H9 (cell line): Measurements from ENCODE around the gene PLSCR5. TPM values are rescaled to one million over a fixed set of nuclear protein-coding genes. Genes with fewer than 3 reads are reported as not detected.

Source experiments
- DNase-seq: peaks from one replicate; pipeline ENCODE4 v3.0.0-alpha.2; 2017
- H2AFZ ChIP-seq: one replicate; pipeline ENCODE4 v1.6.1; 2013; ENCODE audit warnings: mild to moderate bottlenecking, low read length, control low read depth, moderate library complexity
- H2AK5ac ChIP-seq: 2 replicates; pipeline ENCODE4 v1.6.1; 2013; ENCODE audit warnings: low read length, control low read depth, mixed read lengths; ENCODE audit not compliant: insufficient read length
- H2BK120ac ChIP-seq: one replicate; pipeline ENCODE4 v1.6.1; 2013; ENCODE audit warnings: low read depth, mild to moderate bottlenecking, low read length, control low read depth, inconsistent platforms; ENCODE audit not compliant: poor library complexity, severe bottlenecking
- H2BK12ac ChIP-seq: 2 replicates; pipeline ENCODE4 v1.6.1; 2013; ENCODE audit warnings: low read length, control low read depth, mixed read lengths, low read depth; ENCODE audit not compliant: insufficient read length
- H2BK15ac ChIP-seq: 2 replicates; pipeline ENCODE4 v1.6.1; 2013; ENCODE audit warnings: low read depth, low read length, control low read depth
- H2BK20ac ChIP-seq: one replicate; pipeline ENCODE4 v1.6.1; 2013; ENCODE audit warnings: low read depth, mild to moderate bottlenecking, low read length, control low read depth, inconsistent platforms; ENCODE audit not compliant: poor library complexity, severe bottlenecking
- H2BK5ac ChIP-seq: 2 replicates; pipeline ENCODE4 v1.6.1; 2013; ENCODE audit warnings: low read length, control low read depth, mixed read lengths; ENCODE audit not compliant: insufficient read length
- H3K14ac ChIP-seq: 2 replicates; pipeline ENCODE4 v1.6.1; 2013; ENCODE audit warnings: low read length, control low read depth; ENCODE audit not compliant: insufficient read depth
- H3K18ac ChIP-seq: 2 replicates; pipeline ENCODE4 v1.6.1; 2013; ENCODE audit warnings: low read depth, mild to moderate bottlenecking, mixed read lengths, low read length, control low read depth; ENCODE audit not compliant: insufficient read length
- H3K23ac ChIP-seq: 2 replicates; pipeline ENCODE4 v1.6.1; 2013; ENCODE audit warnings: low read length, control low read depth, mixed read lengths, low read depth; ENCODE audit not compliant: insufficient read length
- H3K23me2 ChIP-seq: 2 replicates; pipeline ENCODE4 v1.6.1; 2013; ENCODE audit warnings: low read depth, mild to moderate bottlenecking, mixed read lengths, low read length, control low read depth; ENCODE audit not compliant: insufficient read length, poor library complexity, severe bottlenecking
- H3K27ac ChIP-seq: 2 replicates; pipeline ENCODE4 v1.5.1; 2013; ENCODE audit warnings: low read length, control low read depth, mixed read lengths, low read depth; ENCODE audit not compliant: insufficient read length
- H3K27me3 ChIP-seq: 2 replicates; pipeline ENCODE4 v1.6.1; 2013; ENCODE audit warnings: low read length, control low read depth, inconsistent platforms; ENCODE audit not compliant: insufficient read depth
- H3K4ac ChIP-seq: 2 replicates; pipeline ENCODE4 v1.6.1; 2013; ENCODE audit warnings: low read depth, mild to moderate bottlenecking, control low read depth, inconsistent platforms, low read length, moderate library complexity
- H3K4me1 ChIP-seq: 2 replicates; pipeline ENCODE4 v1.6.1; 2013; ENCODE audit warnings: low read length, control low read depth, inconsistent platforms; ENCODE audit not compliant: insufficient read depth
- H3K4me2 ChIP-seq: 2 replicates; pipeline ENCODE4 v1.6.1; 2013; ENCODE audit warnings: low read length, control low read depth, mixed read lengths; ENCODE audit not compliant: insufficient read length, insufficient read depth
- H3K56ac ChIP-seq: 2 replicates; pipeline ENCODE4 v1.6.1; 2013; ENCODE audit warnings: low read depth, mild to moderate bottlenecking, mixed read lengths, low read length, control low read depth; ENCODE audit not compliant: insufficient read length
- H3K79me1 ChIP-seq: 2 replicates; pipeline ENCODE4 v1.6.1; 2013; ENCODE audit warnings: low read depth, mild to moderate bottlenecking, moderate library complexity, low read length, control low read depth, inconsistent platforms; ENCODE audit not compliant: insufficient read depth, poor library complexity, severe bottlenecking
- H3K79me2 ChIP-seq: 2 replicates; pipeline ENCODE4 v1.6.1; 2013; ENCODE audit warnings: low read length, control low read depth, inconsistent platforms; ENCODE audit not compliant: insufficient read depth
- H3K9ac ChIP-seq: 2 replicates; pipeline ENCODE4 v1.6.1; 2013; ENCODE audit warnings: low read length, control low read depth, mixed read lengths; ENCODE audit not compliant: insufficient read length; ENCODE audit errors: extremely low read depth
- H3K9me3 ChIP-seq: one replicate; pipeline ENCODE4 v1.6.1; 2013; ENCODE audit warnings: low read depth, low read length, inconsistent platforms; ENCODE audit not compliant: control insufficient read depth
- H3T11ph ChIP-seq: one replicate; pipeline ENCODE4 v1.6.1; 2013; ENCODE audit warnings: mild to moderate bottlenecking, low read length, control low read depth, inconsistent platforms
- H4K20me1 ChIP-seq: one replicate; pipeline ENCODE4 v1.6.1; 2013; ENCODE audit not compliant: control insufficient read depth, insufficient read length, insufficient read depth
- H4K5ac ChIP-seq: 2 replicates; pipeline ENCODE4 v1.6.1; 2013; ENCODE audit warnings: low read depth, mild to moderate bottlenecking, mixed read lengths, low read length, control low read depth; ENCODE audit not compliant: insufficient read length
- H4K8ac ChIP-seq: replicated peaks from 2 replicates; pipeline ENCODE4 v1.6.1; 2013; ENCODE audit warnings: low read length, control low read depth, mixed read lengths, low read depth; ENCODE audit not compliant: insufficient read length
- H4K91ac ChIP-seq: 2 replicates; pipeline ENCODE4 v1.6.1; 2013; ENCODE audit warnings: low read depth, mild to moderate bottlenecking, moderate library complexity, mixed read lengths, low read length, control low read depth; ENCODE audit not compliant: insufficient read length
- H3K27ac Mint-ChIP-seq, 3 experiments: 2 replicates in 2 of 3; 3 replicates in 1 of 3; pipeline ENCODE4 v1.8.0; 2020 to 2021; ENCODE audit warnings: mixed read lengths in 3 of 3, mild to moderate bottlenecking in 1 of 3, moderate library complexity in 1 of 3
- H3K27me3 Mint-ChIP-seq: 2 replicates; pipeline ENCODE4 v1.8.0; 2021; ENCODE audit warnings: low read depth, mild to moderate bottlenecking, moderate library complexity, mixed read lengths
- H3K36me3 Mint-ChIP-seq, 3 experiments: 2 replicates in 2 of 3; 3 replicates in 1 of 3; pipeline ENCODE4 v1.8.0; 2020 to 2021; ENCODE audit warnings: low read depth in 3 of 3, mixed read lengths in 3 of 3; ENCODE audit not compliant: insufficient read depth in 1 of 3
- H3K4me1 Mint-ChIP-seq, 2 experiments: 2 replicates each; pipeline ENCODE4 v1.8.0; 2020; ENCODE audit warnings: mixed read lengths in 2 of 2
- H3K4me3 Mint-ChIP-seq, 2 experiments: 2 replicates in 1 of 2; 3 replicates in 1 of 2; pipeline ENCODE4 v1.8.0; 2020 to 2021; ENCODE audit warnings: mild to moderate bottlenecking in 2 of 2, mixed read lengths in 2 of 2, moderate library complexity in 1 of 2
- H3K9me3 Mint-ChIP-seq, 2 experiments: 2 replicates in 1 of 2; 3 replicates in 1 of 2; pipeline ENCODE4 v1.8.0; 2020; ENCODE audit warnings: mild to moderate bottlenecking in 2 of 2, mixed read lengths in 2 of 2, moderate library complexity in 1 of 2
- WGBS: extraction: QIAGEN DNeasy Blood & Tissue Kit; methylation state at CpG from one replicate; pipeline ENCODE4 v1.1.7; 2013; ENCODE audit warnings: missing lambda C conversion rate, low lambda C conversion rate, mixed read lengths; ENCODE audit not compliant: insufficient read length; ENCODE audit errors: extremely low coverage; 5-methylcytosine and 5-hydroxymethylcytosine counted together
- total RNA-seq: library from RNA; stranded (reverse); gene quantifications from 2 replicates; pipeline ENCODE4 v1.2.1, GENCODE V29; 2021
- TF ChIP-seq, protein P1 (sequence below): fragments of 200-600 bp; sonication (generic); conservative IDR thresholded peaks from 3 replicates; pipeline ENCODE4 v1.8.0; 2021; ENCODE audit warnings: antibody characterized with exemption, mild to moderate bottlenecking

Gene PLSCR5
- total RNA-seq, 1 experiment from 2014 or later = not detected

DNA sequence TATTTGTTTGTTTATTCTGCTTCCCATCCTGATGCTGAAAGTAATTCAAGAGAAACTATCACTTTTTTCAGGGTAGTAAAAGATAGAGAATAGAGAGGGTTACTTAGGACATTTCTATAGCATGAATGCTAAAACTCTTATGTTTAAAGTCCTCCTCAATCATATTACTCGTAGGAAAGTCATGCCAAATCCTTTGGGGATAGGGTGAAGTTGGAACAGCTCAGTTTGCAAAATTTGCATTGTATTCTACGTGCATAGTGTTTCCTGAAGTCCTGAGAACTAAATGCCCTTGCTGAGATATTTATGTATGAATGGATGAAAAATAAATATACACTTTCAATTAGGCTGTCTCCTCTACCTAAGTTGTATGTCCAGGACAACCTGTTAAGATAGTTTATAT lies 14.6 kb downstream of the PLSCR5 start:
- Mint-ChIP-seq H3K27ac (no peak overlapping the region), H3K9me3 (no peaks in the 10 kb centered on the region; a peak in 1 of 5 replicates), H3K36me3 (no peaks in the 10 kb centered on the region), H3K27me3 (no peaks in the 10 kb centered on the region), H3K4me1 (peaks cover 11 to 20% of the 10 kb centered on the region in 2 experiments), H3K4me3 (no peak overlapping the region)
- H3K18ac ChIP-seq = no peak overlapping the region
- no peak overlapping the region for H2BK120ac ChIP-seq
- TF ChIP-seq, protein P1, sequence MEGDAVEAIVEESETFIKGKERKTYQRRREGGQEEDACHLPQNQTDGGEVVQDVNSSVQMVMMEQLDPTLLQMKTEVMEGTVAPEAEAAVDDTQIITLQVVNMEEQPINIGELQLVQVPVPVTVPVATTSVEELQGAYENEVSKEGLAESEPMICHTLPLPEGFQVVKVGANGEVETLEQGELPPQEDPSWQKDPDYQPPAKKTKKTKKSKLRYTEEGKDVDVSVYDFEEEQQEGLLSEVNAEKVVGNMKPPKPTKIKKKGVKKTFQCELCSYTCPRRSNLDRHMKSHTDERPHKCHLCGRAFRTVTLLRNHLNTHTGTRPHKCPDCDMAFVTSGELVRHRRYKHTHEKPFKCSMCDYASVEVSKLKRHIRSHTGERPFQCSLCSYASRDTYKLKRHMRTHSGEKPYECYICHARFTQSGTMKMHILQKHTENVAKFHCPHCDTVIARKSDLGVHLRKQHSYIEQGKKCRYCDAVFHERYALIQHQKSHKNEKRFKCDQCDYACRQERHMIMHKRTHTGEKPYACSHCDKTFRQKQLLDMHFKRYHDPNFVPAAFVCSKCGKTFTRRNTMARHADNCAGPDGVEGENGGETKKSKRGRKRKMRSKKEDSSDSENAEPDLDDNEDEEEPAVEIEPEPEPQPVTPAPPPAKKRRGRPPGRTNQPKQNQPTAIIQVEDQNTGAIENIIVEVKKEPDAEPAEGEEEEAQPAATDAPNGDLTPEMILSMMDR = no peak
- H2AFZ ChIP-seq = no peak overlapping the region
- H3K4me1 ChIP-seq = no peaks in the 10 kb centered on the region
- no CpG with 5 or more reads among the region's 2 CpGs for WGBS
- no peak overlapping the region for H4K91ac ChIP-seq
- no peaks in the 10 kb centered on the region for H4K20me1 ChIP-seq
- no peak for DNase-seq
- H2BK20ac ChIP-seq = no peak overlapping the region
- H3K56ac ChIP-seq = no peak overlapping the region
- H3K9ac ChIP-seq = no peak overlapping the region
- no peak overlapping the region for H2BK12ac ChIP-seq
- H4K5ac ChIP-seq = no peak overlapping the region
- H4K8ac ChIP-seq = no peak overlapping the region
- H3K79me2 ChIP-seq = no peaks in the 10 kb centered on the region
- no peak overlapping the region for H3K4ac ChIP-seq
- H3K23ac ChIP-seq = no peak overlapping the region
- no peak overlapping the region for H2BK15ac ChIP-seq
- no peak overlapping the region for H2BK5ac ChIP-seq
- no peak overlapping the region for H3K14ac ChIP-seq
- no peaks in the 10 kb centered on the region for H3K9me3 ChIP-seq
- no peaks in the 10 kb centered on the region for H3K79me1 ChIP-seq
- H2AK5ac ChIP-seq = no peak overlapping the region
- no peak overlapping the region for H3T11ph ChIP-seq
- H3K27ac ChIP-seq = no peak overlapping the region
- H3K23me2 ChIP-seq = no peaks in the 10 kb centered on the region
- H3K27me3 ChIP-seq = no peaks in the 10 kb centered on the region
- H3K4me2 ChIP-seq = no peak overlapping the region
